Body of pancreas (tissue), 4 donors: ENCODE data around the gene AADACL3. TPM values are rescaled to one million over a fixed set of nuclear protein-coding genes. Genes with fewer than 3 reads are reported as not detected.
"Not testable (repeated sequence)": the region's sequence is repeated elsewhere in the genome, so short reads cannot be mapped to it uniquely, and the experiment has no call there.

Source experiments
- ATAC-seq: fragments of 150-250 bp; one replicate; pipeline ENCODE4 v1.9.1; 2016
- DNase-seq, 4 donors: peaks; one replicate each; pipeline ENCODE4 v3.0.0-alpha.2; 2019
- H3K27ac ChIP-seq, 4 donors: fragments of 200-600 bp; sonication (generic); 1 replicate in 3 of 4; 2 replicates in 1 of 4; pipeline versions ENCODE4 v1.5.1 to v1.6.1; 2016 to 2019; ENCODE audit warnings: mild to moderate bottlenecking in 1 of 4, mixed read lengths in 1 of 4, moderate library complexity in 1 of 4
- H3K27me3 ChIP-seq, 2 donors: fragments of 200-600 bp; sonication (generic); one replicate each; pipeline ENCODE4 v1.6.0; 2016; ENCODE audit warnings: mild to moderate bottlenecking in 1 of 2
- H3K36me3 ChIP-seq, 2 donors: fragments of 200-600 bp; sonication (generic); replicated peaks in 1 of 2; 2 replicates each; pipeline ENCODE4 v1.5.1; 2016; ENCODE audit warnings: low read depth in 2 of 2; ENCODE audit not compliant: insufficient read depth in 1 of 2
- H3K4me1 ChIP-seq: fragments of 200-600 bp; sonication (generic); one replicate; pipeline ENCODE4 v1.6.0; 2016
- H3K4me3 ChIP-seq, 2 donors: fragments of 200-600 bp; sonication (generic); 1 replicate in 1 of 2; 2 replicates in 1 of 2; pipeline ENCODE4 v1.5.1; 2016 to 2019
- H3K9me3 ChIP-seq, 3 donors: fragments of 200-600 bp; sonication (generic); 1 replicate in 2 of 3; 2 replicates in 1 of 3; pipeline ENCODE4 v1.5.1; 2016
- POLR2A ChIP-seq, 3 donors: fragments of 450-650 bp; IDR thresholded peaks; one replicate each; pipeline ENCODE4 v1.6.1; 2016; ENCODE audit warnings: antibody characterized with exemption in 3 of 3, mild to moderate bottlenecking in 2 of 3
- WGBS, 2 donors: methylation state at CpG; one replicate each; pipeline ENCODE4 v1.1.5; 2017; 5-methylcytosine and 5-hydroxymethylcytosine counted together
- intact Hi-C: fragments of 100-400 bp; cut with DNase I; formaldehyde crosslinking; loops from one replicate; pipeline ENCODE4 v1.15.1; 2023
- total RNA-seq, 2 donors: library from RNA; depleted of rRNA; stranded (reverse); fragments of >200 nt; gene quantifications; one replicate each; pipeline ENCODE4 v1.1.0, GENCODE V29; 2016
- TF ChIP-seq, protein P1 (sequence below), 7 experiments: fragments of 450-650 bp in 4 of 7; fragments of 200-600 bp in 3 of 7; sonication (generic) in 3 of 7; IDR thresholded peaks; one replicate each; pipeline ENCODE4 v1.5.1; 2016 to 2019; ENCODE audit warnings: antibody characterized with exemption in 7 of 7

The AADACL3 gene
- total RNA-seq, 2 donors from 2014 or later: not detected

DNA sequence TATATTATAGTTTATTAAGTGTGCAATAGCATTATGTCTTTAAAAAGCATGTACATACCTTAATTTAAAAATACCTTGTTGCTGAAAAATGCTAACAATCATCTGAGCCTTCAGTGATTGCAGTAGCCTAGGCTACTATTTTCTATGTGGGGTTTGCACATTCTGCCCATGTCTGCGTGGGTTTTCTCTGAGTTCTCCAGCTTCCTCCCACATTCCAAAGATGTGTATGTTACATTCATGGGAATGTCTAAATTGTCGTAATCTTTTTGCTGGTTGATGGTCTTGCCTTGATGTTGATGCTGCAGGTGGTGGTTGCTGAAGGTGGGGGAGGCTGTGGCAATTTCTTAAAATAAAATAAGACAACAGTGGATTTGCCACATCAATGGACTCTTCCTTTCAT lies 12.5 kb downstream of the AADACL3 start:
- Histone ChIP-seq H3K9me3 (peaks cover 0 to 22% (median 0%) of the 10 kb centered on the region in 3 donors), H3K27me3 (no peaks in the 10 kb centered on the region), H3K4me3 (no peak overlapping the region), H3K27ac (no peak overlapping the region), H3K36me3 (no peaks in the 10 kb centered on the region), H3K4me1 (no peaks in the 10 kb centered on the region)
- WGBS, 2 donors: 52 to 68% methylated on average over 2 of the region's 2 CpGs
- DNase-seq (no peak), ATAC-seq (no peak)
- no peak for TF ChIP-seq POLR2A (IDR thresholded peaks at IDR 0.05)
- TF ChIP-seq, protein P1, sequence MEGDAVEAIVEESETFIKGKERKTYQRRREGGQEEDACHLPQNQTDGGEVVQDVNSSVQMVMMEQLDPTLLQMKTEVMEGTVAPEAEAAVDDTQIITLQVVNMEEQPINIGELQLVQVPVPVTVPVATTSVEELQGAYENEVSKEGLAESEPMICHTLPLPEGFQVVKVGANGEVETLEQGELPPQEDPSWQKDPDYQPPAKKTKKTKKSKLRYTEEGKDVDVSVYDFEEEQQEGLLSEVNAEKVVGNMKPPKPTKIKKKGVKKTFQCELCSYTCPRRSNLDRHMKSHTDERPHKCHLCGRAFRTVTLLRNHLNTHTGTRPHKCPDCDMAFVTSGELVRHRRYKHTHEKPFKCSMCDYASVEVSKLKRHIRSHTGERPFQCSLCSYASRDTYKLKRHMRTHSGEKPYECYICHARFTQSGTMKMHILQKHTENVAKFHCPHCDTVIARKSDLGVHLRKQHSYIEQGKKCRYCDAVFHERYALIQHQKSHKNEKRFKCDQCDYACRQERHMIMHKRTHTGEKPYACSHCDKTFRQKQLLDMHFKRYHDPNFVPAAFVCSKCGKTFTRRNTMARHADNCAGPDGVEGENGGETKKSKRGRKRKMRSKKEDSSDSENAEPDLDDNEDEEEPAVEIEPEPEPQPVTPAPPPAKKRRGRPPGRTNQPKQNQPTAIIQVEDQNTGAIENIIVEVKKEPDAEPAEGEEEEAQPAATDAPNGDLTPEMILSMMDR (IDR thresholded peaks at IDR 0.05): no peak
- intact Hi-C loops: no loop called here

DNA sequence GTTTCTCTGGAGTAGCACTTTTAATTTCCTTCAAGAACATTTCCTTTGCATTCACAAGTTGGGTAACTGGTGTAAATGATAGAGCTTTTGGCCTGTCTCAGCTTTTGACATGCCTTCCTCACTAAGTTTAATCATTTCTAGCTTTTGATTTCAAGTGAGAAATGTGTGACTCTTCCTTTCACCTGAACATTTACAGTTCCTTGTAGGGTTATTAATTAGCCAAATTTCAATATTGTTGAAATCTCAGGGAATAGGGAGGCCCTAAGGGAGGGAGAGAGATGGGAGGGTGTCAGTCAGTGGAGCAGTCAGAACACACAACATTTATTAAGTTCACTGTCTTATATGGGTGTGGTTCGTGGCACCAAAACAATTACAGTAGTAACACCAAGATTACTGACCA lies 14.2 kb downstream of the AADACL3 start:
- no peak for ATAC-seq
- intact Hi-C loops: no loop called here
- WGBS, 2 donors: 63 to 71% methylated on average over 1 of the region's 1 CpG

DNA sequence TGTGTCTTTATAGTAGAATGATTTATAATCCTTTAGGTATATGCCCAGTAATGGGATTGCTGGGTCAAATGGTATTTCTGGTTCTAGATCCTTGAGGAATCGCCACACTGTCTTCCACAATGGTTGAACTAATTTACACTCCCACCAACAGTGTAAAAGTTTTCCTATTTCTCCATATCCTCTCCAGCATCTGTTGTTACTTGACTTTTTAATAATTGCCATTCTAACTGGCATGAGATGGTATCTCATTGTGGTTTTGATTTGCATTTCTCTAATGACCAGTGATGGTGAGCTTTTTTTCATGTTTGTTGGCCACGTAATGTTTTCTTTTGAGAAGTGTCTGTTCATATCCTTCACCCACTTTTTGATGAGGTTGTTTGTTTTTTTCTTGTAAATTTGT lies 15.2 kb downstream of the AADACL3 start:
- peaks cover 0 to 22% (median 0%) of the 10 kb centered on the region in 3 donors for H3K9me3 ChIP-seq
- H3K27me3 ChIP-seq, ATAC-seq, H3K27ac ChIP-seq, intact Hi-C loops, DNase-seq, H3K4me1 ChIP-seq, H3K4me3 ChIP-seq, H3K36me3 ChIP-seq: not testable (repeated sequence)
- WGBS, 2 donors: 35 to 40% methylated on average over 2 of the region's 2 CpGs

More for the DNA sequence above, 14.2 kb downstream of the AADACL3 start:
- no peak overlapping the region for H3K4me3 ChIP-seq
- no peaks in the 10 kb centered on the region for H3K27me3 ChIP-seq
- H3K36me3 ChIP-seq: no peaks in the 10 kb centered on the region
- DNase-seq: no peak
- H3K4me1 ChIP-seq: no peaks in the 10 kb centered on the region
- H3K27ac ChIP-seq: no peak overlapping the region
- peaks cover 0 to 22% (median 0%) of the 10 kb centered on the region in 3 donors for H3K9me3 ChIP-seq
- TF ChIP-seq POLR2A (IDR thresholded peaks at IDR 0.05): no peak
- TF ChIP-seq, protein P1 (IDR thresholded peaks at IDR 0.05): no peak

DNA sequence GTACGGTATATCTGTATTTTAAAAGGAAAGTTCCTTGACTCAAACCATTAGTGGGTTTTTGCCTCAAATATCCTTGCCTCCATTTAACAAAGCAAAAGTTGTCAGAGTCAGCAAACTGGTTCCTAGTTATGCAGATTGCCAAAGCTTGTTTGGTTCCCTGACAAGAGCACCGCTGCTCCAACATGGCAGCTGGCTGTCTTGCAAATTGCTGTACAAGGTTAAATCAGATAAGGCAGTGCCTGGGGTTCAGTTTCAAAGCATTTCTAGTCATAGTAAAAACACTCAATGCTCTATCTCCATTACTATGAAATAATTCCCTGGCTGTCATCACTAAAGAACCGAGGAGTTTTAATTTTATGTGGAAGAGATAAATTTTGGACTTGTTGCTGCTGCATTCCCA lies 18.7 kb downstream of the AADACL3 start:
- intact Hi-C loops: no loop called here
- 59 to 69% methylated on average over 3 of the region's 3 CpGs for WGBS, 2 donors

DNA sequence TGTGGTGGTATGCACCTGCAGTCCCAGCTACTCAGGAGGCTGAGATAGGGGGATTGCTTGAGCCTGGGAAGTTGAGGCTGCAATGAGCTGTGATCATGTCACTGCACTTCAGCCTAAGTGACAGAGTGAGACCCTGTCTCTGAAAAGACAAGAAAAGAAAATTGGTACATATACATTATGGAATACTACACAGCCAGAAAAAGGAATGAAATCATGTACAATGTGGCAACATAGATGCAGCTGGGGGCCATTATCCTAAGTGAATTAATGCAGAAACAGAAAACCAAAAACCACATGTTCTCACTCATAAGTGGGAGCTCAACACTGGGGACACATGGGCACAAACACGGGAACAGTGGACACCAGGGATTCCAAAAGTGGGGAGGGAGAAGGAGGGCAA lies 23.0 kb downstream of the AADACL3 start:
- 86 to 95% methylated on average over 1 of the region's 1 CpG for WGBS, 2 donors
- intact Hi-C loops: no loop called here
- DNase-seq (no peak), ATAC-seq (no peak)
- no peak for TF ChIP-seq POLR2A (IDR thresholded peaks at IDR 0.05)
- TF ChIP-seq, protein P1 (IDR thresholded peaks at IDR 0.05): no peak
- H3K27ac ChIP-seq: no peak overlapping the region
- no peaks in the 10 kb centered on the region for H3K27me3 ChIP-seq
- H3K9me3 ChIP-seq: peaks cover 0 to 7% (median 0%) of the 10 kb centered on the region in 3 donors
- no peak overlapping the region for H3K4me3 ChIP-seq
- H3K36me3 ChIP-seq: no peaks in the 10 kb centered on the region
- H3K4me1 ChIP-seq: no peaks in the 10 kb centered on the region

More for the DNA sequence above, 18.7 kb downstream of the AADACL3 start:
- Histone ChIP-seq H3K27ac (no peak overlapping the region), H3K27me3 (no peaks in the 10 kb centered on the region), H3K4me1 (no peaks in the 10 kb centered on the region), H3K9me3 (peaks cover 0 to 15% (median 0%) of the 10 kb centered on the region in 3 donors), H3K36me3 (no peaks in the 10 kb centered on the region), H3K4me3 (no peak overlapping the region)
- TF ChIP-seq, protein P1 (IDR thresholded peaks at IDR 0.05): no peak
- no peak for TF ChIP-seq POLR2A (IDR thresholded peaks at IDR 0.05)
- ATAC-seq: no peak
- no peak for DNase-seq
